Subcutaneous adipose tissue (tissue), 4 donors: ENCODE measurements around the gene PPP2R2B. TPM values are rescaled to one million over a fixed set of nuclear protein-coding genes. Genes with fewer than 3 reads are reported as not detected.

Experiments used
- total RNA-seq, 4 donors: library from RNA; depleted of rRNA; stranded (reverse); fragments of >200 nt; gene quantifications; one replicate each; pipeline ENCODE4 v1.1.0, GENCODE V29; 2016
- TF ChIP-seq, protein P1 (sequence below): fragments of 450-650 bp; IDR thresholded peaks from one replicate; pipeline ENCODE4 v1.5.1; 2016; ENCODE audit warnings: low read depth, mild to moderate bottlenecking, control low read depth, antibody characterized with exemption, moderate library complexity

Gene PPP2R2B
- total RNA-seq, 4 donors from 2014 or later: 0.34 to 0.66 TPM; not detected in 2

DNA sequence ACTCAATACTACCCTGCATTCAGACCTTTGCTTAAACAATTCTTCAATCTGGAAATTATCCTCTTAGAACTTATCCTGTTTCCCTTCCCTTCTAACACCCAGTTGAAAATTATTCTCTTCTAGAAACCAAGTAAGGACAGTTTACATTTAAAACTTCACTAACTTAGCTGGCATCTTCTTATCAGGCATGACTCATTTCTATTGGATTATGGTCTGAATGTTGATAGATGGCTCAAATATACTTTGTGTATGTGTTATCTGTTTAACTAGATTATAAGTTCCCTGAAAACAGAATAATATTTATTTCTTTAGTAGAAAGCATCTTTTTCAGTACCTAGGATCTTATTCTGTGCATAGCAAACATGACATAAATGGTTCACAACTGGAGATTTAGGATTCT lies 161.9 kb downstream of the PPP2R2B start:
- TF ChIP-seq, protein P1, sequence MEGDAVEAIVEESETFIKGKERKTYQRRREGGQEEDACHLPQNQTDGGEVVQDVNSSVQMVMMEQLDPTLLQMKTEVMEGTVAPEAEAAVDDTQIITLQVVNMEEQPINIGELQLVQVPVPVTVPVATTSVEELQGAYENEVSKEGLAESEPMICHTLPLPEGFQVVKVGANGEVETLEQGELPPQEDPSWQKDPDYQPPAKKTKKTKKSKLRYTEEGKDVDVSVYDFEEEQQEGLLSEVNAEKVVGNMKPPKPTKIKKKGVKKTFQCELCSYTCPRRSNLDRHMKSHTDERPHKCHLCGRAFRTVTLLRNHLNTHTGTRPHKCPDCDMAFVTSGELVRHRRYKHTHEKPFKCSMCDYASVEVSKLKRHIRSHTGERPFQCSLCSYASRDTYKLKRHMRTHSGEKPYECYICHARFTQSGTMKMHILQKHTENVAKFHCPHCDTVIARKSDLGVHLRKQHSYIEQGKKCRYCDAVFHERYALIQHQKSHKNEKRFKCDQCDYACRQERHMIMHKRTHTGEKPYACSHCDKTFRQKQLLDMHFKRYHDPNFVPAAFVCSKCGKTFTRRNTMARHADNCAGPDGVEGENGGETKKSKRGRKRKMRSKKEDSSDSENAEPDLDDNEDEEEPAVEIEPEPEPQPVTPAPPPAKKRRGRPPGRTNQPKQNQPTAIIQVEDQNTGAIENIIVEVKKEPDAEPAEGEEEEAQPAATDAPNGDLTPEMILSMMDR: no peak

DNA sequence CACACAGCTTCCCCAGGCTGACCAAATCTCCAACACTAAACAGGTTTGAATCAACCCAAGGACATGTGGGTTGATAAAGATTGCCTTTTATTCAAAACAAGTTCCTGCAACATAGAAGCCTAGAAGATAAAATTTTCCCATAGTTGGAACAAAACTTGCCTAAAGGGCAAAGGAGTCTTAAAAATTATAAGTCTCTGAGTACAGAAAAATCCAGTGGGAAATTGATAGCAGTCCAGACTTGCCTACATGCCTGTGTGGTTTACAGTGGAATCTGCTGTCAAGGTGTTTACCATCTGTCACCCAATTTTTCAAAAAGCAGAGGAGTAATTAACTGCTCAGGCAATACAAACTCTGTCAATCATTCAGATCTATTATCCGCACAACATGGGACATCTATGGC lies 168.2 kb downstream of the PPP2R2B start:
- TF ChIP-seq, protein P1: no peak

DNA sequence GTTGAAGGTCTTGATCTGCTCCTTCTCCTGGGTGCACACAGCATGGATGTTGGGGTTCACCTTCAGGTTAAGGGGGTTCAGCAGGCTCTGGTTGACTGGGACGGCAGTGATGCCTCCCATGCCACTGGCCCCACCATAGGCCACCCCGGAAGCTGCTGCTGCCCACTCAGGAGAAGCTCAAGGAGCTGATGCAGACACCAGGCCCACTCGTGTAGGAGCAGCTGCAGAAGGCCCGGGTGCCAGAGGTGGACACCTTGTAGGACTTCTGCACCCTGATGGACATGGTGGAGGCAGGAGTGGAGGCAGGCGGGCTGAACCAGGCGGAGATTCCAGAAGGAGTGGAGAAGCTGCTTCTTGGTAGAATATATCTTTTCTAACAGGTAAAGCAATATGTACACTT lies 171.2 kb downstream of the PPP2R2B start:
- TF ChIP-seq, protein P1: no peak

DNA sequence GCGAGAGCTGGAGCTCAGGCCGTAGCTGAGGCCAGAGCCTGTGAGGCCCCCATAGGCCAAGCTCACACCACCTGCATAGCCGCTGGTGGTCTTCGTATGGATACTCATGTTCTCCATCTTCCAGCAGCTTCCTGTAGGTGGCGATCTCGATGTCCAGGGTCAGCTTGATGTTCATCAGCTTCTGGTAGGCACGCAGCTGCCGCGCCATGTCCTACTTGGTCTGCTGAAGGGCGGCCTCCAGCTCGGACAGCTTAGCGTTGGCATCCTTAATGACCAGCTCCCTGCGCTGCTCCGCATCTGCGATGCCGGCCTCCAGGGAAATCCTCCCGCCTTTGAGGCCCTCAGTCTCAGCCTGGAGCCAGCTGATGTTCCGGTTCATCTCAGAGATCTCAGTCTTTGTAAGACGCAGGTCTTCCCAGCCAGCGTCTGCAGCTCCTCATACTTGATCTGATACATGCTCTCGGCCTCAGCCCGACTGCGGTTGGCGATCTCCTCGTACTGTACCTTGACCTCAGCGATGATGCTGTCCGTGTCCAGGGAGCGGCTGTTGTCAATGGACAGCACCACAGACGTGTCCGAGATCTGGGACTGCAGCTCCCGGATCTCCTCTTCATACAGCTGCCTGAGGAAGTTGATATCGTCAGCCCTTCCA lies 172.1 kb downstream of the PPP2R2B start:
- TF ChIP-seq, protein P1: no peak

DNA sequence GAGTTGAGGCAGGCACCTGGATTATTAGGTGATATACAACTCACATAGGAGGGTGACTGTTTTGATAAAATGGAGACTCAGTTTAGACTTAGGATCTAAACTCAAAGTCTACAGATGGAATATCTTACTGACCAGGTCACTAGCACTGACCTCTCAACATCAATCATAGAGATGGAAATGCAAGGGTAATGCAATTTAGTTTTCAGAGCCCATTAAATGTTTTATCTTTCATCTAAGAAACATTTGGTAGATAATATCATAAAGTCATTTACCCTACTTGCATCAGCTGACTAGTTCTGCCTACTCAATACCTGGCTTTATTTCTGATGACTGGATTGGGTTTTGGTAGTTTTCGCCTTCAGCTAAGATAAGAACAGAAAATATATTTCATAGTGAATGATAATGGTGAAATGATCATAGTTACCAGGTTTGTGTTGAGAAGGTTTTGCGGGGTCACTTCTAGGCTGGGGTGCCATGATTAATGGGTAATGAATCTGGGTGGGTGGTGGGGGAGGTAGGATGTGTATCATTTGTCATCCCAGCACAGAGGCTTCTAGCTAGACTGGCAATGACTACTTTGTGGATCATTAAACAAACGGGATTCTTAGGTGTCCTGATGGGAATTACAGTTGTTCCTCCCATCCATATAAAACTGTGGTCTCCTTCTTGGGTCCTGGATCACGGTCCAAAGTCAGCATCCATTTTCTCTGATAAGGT lies 173.4 kb downstream of the PPP2R2B start:
- TF ChIP-seq, protein P1: no peak

DNA sequence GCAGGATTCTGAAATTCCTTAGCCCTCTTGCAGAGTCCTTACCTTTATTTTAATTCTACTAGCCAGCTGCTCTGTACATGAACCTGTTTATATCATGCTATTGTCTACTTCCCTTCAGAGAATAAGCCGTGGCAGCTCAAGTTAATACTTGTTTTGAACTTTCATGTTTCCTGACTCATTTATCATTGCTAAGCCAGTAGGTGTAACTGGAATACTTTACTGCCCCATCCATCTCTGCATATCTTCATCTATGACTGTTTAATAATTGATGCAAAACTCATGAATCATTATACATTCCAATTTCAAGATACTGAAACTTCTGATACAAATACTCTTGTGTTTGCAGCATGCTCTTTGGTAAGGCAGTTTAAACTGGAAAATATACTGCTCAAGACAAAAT lies 174.7 kb downstream of the PPP2R2B start:
- TF ChIP-seq, protein P1: no peak

DNA sequence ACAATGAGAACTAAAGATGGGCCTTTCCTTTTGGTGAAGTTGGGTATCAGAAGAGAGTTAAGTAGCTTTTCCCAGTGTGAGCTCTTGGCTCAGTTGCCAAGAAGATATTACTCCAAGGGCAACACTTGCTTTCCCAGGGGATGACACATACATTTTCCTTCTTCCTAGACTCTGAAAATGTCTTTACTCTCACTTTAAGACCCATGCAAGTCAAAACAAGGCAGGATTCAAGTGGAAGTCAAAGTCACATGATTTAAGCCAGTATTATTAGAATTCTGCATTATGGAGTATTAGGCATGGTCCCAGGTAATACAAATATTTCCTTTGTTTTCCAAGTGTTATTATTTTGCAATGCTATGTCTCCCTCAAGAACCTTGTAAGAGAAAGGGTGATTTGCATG lies 175.1 kb downstream of the PPP2R2B start:
- TF ChIP-seq, protein P1: no peak
